GM19193 (cell line): ENCODE measurements around the gene CD164.

ENCODE experiments used
- POLR2A ChIP-seq: IDR thresholded peaks from 4 replicates; pipeline ENCODE4 v1.6.1; 2011; ENCODE audit not compliant: insufficient read depth, insufficient read length; ENCODE audit errors: extremely low read depth

Gene CD164

GRCh38 chr6:109336221-109336961 is 45.9 kb downstream of the CD164 start:
- no peak for TF ChIP-seq POLR2A

DNA sequence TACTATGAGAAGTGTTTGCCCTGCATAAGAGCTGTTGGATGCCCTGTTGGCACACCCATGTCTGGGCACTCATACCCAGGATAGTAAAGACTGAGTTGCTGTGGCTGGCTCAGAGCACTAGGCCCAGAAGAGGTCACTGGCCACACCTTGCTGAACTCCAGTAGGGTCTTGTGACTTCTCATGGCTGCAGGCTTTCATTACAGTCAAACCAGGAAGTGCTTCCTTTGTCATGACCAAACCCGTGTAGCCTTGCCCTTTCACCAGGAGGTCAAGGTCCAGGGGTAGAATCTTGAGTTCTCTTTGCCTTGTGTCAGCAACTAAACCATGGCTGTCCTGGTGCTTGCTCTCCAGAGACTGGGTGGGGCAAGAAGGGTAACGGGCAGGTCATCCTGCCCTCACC is 49.5 kb downstream of the CD164 start:
- TF ChIP-seq POLR2A = no peak

DNA sequence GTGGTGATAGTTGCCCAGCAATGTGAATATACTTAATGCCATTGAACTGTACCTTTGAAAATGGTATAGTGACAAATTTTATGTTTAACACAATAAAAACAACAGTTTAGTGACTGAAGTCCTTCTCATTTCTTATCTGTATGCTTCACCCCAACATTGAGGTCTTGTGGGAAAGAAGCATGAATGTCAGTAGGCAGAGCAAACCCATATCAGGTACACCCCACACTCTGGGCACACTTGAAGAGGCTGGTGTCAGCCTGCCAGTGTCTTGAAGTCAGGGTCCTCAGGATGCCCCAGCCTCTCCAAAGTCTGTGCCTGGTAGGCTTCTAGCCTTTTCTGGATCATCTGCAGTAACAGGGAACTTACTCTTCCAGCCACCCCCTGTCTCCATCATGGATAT is 51.2 kb downstream of the CD164 start:
- no peak for TF ChIP-seq POLR2A

GRCh38 chr6:109330263-109330662 is 52.0 kb downstream of the CD164 start:
- no peak for TF ChIP-seq POLR2A

- TF ChIP-seq POLR2A = no peak
These were observed 53.6 kb downstream of the CD164 start for GRCh38 chr6:109328629-109329028.

- no peak for TF ChIP-seq POLR2A
These were observed 54.3 kb downstream of the CD164 start for GRCh38 chr6:109327959-109328358.

DNA sequence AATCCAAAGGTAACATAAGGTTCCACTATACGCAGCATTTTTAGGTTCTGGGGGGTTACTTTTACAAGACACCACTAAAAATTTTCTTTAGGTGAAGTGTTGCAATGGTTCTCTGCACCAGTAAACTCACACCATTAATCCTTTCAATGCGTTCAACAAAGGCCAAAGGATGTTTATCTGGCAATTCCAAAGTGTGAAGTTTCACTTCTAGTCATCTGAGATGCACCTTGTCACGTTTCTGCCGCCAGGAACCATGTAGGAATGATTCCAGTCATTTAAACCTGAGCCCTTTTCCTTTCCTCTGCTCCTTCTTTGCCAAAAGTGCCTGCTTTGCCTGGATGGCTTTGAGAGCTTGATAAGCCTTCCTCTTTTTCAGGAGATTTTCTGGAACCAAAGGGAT is 54.8 kb downstream of the CD164 start:
- no peak for TF ChIP-seq POLR2A

DNA sequence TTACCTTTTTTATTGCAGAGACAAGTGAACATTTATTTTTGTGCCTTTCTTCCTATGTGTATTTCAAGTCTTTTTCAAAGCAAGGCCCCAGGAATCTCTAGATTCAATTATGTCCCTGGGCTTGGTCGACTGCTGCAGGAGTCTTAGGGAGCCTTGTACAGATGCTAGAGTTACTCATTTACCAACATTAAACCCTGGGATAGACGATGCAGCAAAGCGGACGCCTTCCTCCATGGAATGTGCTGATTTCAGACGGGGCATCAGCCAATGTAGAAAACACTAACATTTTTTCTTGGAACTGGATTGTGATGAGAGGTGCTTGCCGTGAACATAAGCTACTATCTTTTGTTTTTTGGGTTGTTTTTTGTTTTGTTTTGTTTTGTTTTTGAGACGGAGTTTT is 55.9 kb downstream of the CD164 start:
- TF ChIP-seq POLR2A = no peak

DNA sequence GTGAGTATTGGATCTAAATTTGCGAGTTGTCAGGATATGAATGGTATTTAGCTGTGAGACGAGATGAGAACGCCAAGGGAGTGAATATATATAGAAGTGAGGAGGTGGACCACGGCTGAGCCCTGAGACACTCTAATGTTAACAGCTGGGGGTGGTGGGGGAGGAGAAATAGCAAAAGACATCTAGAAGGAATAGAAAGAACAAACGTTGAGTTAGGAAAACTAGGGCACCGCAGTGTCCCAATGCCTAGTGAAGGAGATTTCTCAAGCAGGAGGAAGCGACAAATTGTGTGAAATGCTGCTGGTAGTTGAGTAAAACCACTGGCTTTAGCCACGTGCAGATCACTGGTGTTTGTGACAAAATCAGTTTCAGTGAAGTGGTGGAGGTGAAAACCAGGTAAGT is 56.9 kb downstream of the CD164 start:
- TF ChIP-seq POLR2A = no peak

DNA sequence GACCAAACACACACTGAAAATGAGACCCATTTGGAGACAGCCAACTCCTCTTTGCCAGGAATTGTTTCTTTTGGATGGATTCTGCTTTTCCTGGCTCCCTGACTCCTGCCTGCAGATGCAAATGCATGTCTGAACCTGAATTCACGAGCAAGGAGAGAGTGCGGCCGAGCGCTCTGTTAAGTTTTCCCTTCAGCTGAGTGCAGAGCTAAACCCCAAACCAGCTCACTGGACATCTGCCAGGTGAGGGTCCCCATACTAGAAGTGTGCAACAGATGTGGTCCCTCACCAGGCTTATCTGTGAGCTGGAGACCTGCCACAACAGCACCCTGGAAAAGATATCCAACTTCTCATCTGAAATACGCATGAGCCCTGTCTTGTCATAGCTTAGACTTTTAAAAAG is 59.0 kb downstream of the CD164 start:
- no peak for TF ChIP-seq POLR2A

- no peak for TF ChIP-seq POLR2A
These were observed 59.4 kb downstream of the CD164 start for GRCh38 chr6:109322825-109323224.

GRCh38 chr6:109321752-109322151 is 60.5 kb downstream of the CD164 start:
- TF ChIP-seq POLR2A = no peak

DNA sequence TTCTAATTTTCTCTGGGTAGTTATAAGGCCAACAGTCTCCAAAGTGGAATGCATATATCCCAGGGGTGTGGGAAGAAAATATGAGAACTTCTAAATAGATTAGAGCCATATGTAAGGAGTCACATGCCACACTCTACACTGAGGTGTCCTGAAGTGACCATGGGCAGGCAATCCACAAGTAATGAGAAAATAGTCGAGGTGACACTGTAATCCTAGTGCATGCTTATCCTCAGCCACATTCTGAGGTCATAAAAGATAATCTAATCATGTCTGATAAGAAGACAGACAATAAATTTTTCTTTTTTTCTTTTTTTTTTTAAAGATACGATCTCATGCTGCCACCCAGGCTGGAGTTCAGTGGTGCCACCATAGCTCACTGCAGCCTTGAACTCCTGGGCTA is 62.2 kb downstream of the CD164 start:
- TF ChIP-seq POLR2A = no peak

DNA sequence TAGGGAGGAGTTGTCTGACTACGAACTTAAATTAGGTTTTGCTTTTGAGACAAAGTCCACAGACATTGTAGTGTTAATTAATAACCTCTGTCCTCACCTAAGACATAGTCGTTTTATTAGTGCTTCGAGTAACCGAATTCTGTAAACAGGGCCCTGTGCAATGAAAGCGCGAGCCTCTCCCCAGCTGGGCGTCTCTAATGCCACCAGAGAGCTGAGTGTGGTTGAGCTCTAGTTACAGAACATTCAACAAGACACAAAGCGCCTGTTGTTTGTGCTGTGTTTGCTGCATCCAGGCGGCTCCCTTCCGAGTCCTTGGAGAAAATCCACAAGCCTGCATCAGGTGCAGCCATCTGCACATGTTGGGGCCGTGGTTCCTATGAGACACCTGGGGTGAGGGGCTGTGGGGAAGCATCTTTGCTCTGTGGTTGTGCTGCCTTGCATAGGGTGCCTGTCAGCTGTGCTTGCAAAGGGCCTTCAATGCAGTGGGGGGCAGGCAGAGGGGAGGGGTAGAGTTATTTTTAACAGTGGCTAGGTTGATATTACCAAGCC is 63.9 kb downstream of the CD164 start:
- no peak for TF ChIP-seq POLR2A

GRCh38 chr6:109316909-109317308 is 65.4 kb downstream of the CD164 start:
- no peak for TF ChIP-seq POLR2A
